Uterus (tissue), 2 donors: ENCODE measurements around the gene SCARB2.

Source experiments
- CTCF ChIP-seq, 4 experiments: fragments of 200-600 bp in 2 of 4; fragments of 450-650 bp in 2 of 4; sonication (generic) in 2 of 4; IDR thresholded peaks; one replicate each; pipeline ENCODE4 v1.5.1; 2016 to 2019; ENCODE audit warnings: antibody characterized with exemption in 4 of 4, mild to moderate bottlenecking in 2 of 4, moderate library complexity in 1 of 4
- POLR2A ChIP-seq, 2 donors: fragments of 450-650 bp; IDR thresholded peaks; one replicate each; pipeline ENCODE4 v1.6.1; 2016; ENCODE audit warnings: antibody characterized with exemption in 2 of 2, mild to moderate bottlenecking in 1 of 2, moderate library complexity in 1 of 2

GRCh38 chr4:76156635-76157034, 57.0 kb downstream of the SCARB2 start:
- TF ChIP-seq CTCF (IDR thresholded peaks at IDR 0.05) = no peak
- TF ChIP-seq POLR2A (IDR thresholded peaks at IDR 0.05) = no peak
